Measurements from ENCODE around the gene CTBS.

The CTBS gene

GRCh38 chr1:84571150-84571535 lies 3.1 kb downstream of the CTBS start:
- no peak for TF ChIP-seq CTCF (IDR thresholded peaks at IDR 0.05)
- TF ChIP-seq ZFX (IDR thresholded peaks at IDR 0.05; ENCODE audit: borderline replicate concordance) = no peak
- no peak overlapping the region for H3K27ac ChIP-seq

GRCh38 chr1:84570436-84571149 lies 3.6 kb downstream of the CTBS start:
- H3K27ac ChIP-seq = no peak overlapping the region
- TF ChIP-seq ZFX (IDR thresholded peaks at IDR 0.05; ENCODE audit: borderline replicate concordance) = no peak
- TF ChIP-seq CTCF (IDR thresholded peaks at IDR 0.05) = no peak

DNA sequence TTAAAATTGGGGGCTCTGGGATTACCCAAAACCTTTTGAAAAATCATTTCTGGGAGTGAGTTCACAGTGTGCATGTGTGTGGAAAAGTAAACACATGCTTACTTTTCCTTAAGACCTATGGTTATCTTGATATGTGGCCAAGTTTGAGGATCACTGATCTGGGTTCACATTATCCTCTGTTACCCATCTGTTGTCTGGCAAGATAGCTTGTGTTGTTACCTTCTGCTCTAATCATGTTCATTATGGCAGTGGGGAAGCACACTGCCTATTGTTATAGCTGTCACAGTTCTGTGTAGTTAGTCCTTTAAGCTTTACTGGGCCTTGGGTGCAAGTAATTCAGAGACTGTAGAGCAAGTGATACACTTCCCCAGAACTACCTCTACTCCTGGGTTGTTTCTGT lies 5.0 kb downstream of the CTBS start:
- TF ChIP-seq ZFX (IDR thresholded peaks at IDR 0.05; ENCODE audit: borderline replicate concordance) = no peak
- TF ChIP-seq CTCF (IDR thresholded peaks at IDR 0.05) = no peak
- no peak overlapping the region for H3K27ac ChIP-seq

- no peak overlapping the region for H3K27ac ChIP-seq
- TF ChIP-seq ZFX (IDR thresholded peaks at IDR 0.05; ENCODE audit: borderline replicate concordance) (no peak), CTCF (IDR thresholded peaks at IDR 0.05) (no peak)
Measured at GRCh38 chr1:84550826-84551225, 23.4 kb downstream of the CTBS start.

DNA sequence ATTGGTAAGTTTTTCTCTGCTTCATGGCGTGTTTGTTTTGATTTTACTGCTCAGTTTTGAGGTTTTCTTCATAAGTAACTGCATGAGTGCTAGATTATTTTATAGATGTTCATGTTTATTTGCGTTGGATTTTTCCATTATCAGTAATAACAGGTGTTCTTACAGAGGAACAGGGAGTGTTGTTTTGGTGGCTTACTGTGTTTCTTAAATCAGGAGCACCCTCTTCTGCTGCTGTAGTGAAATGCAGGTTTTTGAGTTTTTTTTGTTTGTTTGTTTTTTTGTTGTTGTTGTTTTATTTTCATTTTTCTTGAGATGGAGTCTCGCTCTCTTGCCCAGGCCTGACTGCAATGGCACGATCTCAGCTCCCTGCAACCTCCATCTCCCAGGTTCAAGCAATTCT lies 32.6 kb downstream of the CTBS start:
- H3K27ac ChIP-seq = no peak overlapping the region
- TF ChIP-seq ZFX (IDR thresholded peaks at IDR 0.05; ENCODE audit: borderline replicate concordance) (no peak), CTCF (IDR thresholded peaks at IDR 0.05) (peak; percentile 28; the same call in 1 of the 2 replicates)

DNA sequence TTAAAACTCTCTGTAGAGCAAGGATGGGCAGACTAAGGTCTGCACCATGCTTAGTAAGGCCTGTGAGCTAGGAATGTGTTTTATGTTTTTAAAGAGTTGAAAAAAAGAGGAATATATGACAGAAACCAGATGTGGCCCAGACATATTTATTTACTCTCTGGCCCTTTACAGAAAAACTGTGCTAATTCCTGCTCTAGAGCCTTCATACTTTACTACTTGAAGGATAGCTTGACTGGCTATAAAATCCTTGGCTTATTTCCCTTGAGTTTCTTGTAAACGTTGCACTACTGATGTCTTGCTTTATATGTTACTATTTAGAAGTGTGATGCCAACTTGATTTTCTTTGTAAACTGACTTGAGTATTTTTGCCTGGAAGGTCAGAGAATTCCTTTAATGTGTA lies 33.5 kb downstream of the CTBS start:
- no peak for TF ChIP-seq CTCF (IDR thresholded peaks at IDR 0.05)
- no peak for TF ChIP-seq ZFX (IDR thresholded peaks at IDR 0.05; ENCODE audit: borderline replicate concordance)
- H3K27ac ChIP-seq = no peak overlapping the region

- no peak for TF ChIP-seq CTCF (IDR thresholded peaks at IDR 0.05)
- no peak for TF ChIP-seq ZFX (IDR thresholded peaks at IDR 0.05; ENCODE audit: borderline replicate concordance)
- H3K27ac ChIP-seq = no peak overlapping the region
Measured at GRCh38 chr1:84539972-84540371, 34.3 kb downstream of the CTBS start.
